GM19463 (cell line): Measurements from ENCODE around the gene RPLP2.

Experiments
- ATAC-seq: cut with Tn5 transposase; IDR thresholded peaks from one replicate; pipeline ENCODE4 v1.9.1; 2021; ENCODE audit warnings: mild to moderate bottlenecking, moderate library complexity; ENCODE audit not compliant: unreplicated experiment

The RPLP2 gene

DNA sequence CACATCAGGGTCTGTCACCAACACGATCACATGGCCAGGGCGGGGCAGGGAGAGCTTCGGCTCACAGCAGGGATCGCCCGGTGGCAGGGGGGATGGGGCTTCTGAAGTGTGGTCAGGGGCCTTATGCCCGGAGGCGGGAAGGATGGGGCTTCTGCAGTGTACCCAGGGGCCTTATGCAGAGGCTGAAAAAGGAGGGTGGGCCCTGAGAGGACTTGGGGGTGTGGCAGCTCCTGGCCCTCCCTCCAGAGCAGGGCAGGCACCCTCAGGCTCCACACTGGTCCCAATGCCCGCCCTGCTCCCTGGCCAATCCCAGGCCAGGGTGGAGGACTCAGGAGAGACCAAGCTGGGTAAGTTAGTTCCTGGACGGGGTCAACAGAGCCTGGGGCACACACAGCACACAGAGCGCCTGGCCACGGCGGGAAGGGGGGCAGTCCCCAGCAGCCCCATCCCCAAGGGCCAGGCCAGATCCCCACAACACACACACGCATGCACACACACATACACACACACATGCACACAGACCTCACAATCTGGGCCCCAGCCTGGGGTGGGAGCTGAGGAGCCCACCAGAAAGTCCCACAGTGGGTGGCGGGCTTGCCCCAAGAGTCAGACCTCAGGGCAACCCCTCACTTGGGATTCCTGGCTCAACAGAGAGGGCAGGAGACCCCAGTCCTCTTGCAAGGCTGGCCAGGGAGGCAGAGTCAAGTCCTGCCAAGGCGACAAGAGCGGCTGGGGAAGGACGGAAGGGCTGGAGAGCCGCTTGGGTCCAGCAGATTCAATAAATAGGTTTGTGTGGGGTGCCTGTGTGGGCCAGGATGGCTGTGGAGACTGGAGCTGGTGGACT lies 18.8 kb upstream of the RPLP2 start:
- no peak for ATAC-seq

DNA sequence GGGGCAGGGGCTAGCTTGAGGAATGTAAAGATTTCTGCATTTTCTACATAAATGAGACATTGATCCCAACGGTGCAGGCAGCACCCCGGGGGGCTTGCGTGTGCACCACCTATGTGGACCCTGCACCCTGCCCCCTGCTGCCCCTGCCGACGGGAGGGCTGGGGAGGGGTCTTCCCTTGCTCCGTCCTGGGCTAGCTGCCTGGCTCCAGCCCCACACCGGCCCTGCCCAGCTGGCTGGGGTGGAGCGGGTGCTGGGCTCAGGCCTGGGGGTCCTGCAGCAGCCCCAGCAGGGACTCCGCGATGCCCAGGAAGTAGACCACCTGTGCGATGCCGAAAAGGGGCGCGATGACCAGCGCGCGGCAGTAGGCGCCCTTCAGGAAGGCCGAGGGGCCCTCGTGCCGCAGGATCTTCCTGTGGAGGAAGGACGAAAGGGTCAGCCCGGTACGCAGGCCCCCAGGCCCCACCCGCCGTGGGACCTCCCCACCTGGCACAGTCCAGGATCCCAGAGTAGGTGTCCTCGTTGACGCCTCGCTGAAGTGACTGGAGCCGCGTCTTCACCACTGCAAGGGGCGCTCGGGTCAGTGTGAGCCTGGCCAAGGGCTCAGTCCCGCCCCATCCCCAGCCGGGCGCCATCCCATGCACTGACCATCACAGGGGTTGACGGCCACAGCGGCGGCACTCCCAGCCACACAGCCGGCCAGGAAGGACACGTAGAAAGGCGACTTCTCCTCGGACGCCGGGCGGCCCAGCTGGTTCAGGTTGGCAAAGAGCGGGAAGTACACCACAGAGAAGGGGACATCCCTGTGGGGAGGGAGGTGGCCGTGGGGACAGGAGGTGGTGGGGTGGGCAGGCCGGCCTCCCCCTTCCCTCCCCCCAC lies 17.9 kb upstream of the RPLP2 start:
- ATAC-seq, result no peak

DNA sequence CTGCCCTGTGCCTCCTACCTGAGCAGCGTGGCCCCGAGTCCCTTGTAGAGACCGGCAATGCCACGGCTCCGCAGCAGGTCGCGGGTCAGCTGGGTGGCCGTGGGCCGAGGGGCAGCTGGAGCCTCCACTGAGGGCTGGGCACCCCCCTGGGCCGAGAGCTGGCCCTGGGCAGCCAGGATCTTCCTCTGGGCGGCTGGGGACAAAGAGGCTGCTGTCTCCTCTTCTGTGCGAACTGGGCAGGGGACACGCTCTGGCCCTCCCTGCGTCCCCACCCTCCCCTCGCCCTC lies 17.3 kb upstream of the RPLP2 start:
- no peak for ATAC-seq

DNA sequence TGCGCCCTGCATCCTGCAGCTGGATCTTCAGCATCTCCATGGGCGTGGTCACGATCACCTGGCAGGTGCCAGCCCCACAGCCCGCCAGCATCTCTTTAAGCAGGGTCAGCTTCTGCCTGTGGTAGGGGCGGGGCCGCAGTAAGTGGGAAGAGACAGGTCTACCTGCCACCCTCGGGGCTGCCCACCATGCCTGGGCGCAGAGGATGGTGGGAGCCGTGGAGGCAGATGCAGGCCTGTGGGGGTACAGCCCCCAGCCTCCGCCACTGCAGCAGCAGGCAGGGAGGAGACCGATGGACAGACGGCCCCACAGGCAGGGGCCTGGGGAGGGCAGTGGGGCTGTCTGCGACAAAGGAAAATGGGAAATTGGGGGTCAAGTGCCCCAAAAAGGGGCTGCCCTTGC lies 16.9 kb upstream of the RPLP2 start:
- no peak for ATAC-seq

DNA sequence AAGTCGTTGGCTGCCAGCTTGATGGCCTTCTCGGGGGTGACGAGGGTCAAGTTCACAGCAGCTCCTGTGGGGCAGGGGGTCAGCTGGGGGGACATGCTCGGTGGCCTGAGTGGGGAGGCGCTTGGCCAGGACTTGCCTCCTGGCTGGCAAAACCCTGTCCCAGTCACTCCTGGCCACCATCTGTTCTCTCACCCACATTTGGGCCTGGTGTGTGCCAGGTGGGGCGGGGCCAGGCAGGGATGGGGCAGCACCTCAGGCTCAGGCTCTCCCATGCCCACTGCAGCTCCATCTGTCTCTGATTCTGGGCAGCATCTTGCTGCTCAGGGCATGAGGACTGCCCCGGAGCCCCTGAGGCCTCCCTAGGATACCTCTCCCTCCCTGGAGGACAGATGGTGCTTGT lies 16.2 kb upstream of the RPLP2 start:
- ATAC-seq, result no peak

DNA sequence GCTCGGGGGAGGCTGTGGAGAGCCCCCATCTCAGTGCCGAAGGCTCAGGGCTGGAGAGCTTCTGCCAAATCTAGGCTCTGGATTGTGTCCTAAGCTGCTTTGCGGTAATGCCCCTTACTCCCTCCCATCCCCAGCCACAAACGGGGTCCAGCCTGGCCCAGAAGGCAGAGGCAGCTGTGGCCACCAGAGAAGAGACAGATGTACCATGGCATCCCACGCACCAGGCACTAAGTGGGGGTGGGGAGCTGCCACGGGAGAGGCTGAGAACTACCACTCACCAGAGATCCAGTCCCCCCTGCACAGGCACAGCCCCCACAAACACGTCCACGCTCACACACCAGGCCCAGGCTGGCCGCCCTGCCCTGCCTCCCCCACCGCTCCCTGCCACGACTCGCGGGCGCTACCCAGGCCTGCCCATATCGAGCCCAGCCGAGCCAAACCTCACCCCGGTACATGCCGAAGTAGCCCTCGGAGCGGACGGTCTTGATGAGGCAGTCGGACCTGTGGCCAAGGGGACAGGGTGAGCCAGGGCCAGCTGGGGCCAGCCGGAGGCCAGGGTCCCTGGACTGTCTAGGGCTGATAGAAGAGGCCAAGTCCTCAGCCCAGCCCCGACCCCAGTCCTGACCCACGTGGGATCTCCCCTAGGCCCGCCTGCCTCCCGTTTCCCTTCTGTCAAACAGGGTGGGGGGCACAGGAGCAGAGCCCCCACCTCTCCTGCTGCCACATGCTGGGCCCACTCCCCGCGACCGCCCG lies 15.6 kb upstream of the RPLP2 start:
- no peak for ATAC-seq

DNA sequence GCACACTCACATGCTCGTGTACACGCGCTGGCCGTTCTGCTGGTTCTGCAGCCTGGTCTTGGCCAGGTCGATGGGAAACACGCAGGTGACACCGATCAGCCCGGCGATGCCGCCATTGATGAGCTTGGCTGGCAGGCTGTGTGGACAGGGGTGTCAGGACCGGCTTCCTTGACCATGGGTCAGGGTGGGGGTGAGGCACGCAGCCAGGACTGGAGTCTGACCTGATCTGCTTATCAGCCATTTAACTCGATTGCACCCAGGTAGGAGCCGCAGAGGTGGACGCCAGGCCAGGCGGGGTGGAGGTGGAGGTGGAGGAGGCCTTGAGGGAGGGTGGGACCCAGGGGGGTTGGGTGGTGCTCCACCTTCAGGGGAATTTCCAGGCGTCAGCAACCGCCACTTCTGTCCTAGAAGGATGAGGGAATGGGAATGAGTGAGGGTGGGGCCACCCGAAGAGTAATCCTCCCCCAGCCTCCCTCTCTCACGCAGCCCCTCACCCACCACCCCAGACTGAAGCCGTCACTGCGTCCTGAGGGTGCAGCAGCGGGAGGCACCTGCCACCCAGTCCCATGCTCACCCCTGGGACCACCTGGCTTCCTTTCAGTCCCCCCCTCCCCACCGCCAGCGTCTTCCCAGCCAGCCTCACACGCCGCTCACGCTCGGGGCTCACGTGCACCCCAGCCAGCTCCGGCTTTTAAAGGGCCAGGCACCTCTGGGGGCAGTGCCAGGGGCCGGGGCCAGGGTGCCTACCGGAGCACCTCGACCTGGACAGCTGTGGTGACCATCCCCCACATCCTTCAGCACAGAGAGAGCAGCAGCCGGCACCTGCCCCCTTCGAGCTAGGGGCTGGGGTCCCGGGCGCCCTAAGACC lies 14.8 kb upstream of the RPLP2 start:
- no peak for ATAC-seq

DNA sequence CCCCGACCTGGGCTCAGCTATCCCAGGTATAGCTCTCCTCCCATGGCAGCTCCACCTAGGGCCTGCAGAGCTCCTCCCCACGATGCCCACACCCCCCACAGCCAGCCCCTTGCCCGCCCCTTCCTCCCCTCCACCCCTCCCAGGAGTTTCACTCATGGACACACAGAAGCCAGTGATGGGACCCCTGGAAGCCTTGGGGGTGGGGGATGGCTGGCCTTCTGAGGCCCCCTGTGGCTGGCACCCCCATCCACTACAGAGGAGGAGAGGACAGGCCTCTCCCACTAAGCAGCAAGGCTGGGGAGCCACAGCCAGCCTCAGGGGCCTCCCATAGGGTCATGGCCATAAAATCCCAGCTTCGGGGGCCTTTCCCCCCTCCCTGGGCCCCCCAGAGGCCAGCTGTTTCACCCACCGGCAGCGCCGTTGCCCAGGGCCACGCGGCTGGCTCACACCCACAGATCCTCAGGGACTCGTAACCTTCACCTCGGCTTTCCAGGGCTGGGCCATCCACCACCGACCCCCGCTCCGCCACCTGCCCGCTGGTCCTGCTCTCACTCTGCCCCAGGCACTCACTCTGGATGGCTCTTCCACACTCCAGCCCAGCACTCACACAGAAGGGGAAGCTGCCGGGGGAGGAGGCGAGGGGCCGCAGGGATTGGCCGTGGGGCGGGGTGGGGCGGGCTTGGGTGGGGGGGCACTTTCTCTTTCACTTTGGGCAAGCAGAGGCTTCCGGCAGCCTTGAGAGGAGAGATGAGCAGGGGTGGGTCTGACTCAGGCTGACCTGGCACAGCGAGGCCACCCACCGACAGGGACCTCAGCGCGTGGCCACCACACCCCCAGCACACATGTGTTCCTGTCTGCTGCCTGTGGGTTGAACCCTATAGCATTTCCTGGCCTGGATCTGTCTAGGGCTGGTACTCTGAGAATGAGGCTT lies 13.9 kb upstream of the RPLP2 start:
- ATAC-seq, result no peak

DNA sequence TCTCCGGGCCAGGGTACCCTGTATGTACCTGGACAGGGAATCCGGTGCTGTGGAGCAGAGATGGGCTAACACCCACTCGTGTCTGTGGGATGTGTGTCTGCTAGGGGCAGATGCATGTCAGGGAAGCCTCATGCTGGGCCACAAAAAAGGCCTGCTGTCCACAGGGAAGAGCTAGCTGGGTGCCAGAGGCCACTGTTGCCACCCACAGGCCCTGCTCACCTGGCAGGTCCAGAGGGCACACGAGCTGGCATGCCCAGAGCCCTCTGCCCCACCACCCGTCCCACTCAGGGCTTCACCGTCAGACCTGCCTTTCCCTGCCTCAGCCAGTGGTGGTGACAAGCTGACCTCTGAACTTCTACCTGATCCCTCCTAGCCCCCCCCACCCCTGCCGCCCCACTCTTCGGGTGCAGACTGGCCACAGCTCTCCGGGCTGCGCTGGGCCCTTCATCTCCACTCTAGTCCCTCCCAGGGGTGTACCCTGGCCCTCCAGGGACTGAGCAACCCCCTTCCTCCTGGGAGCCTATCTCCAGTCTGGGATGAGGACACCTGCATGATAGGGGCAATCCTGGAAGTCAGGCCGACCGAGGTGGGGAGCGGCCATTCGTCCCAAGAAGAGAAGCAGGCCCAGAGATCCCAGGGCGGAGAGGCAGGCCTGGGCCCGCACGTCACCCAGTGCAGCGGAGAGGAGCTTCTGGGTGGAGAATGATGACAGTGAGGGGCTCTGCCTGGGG lies 13.0 kb upstream of the RPLP2 start:
- no peak for ATAC-seq

DNA sequence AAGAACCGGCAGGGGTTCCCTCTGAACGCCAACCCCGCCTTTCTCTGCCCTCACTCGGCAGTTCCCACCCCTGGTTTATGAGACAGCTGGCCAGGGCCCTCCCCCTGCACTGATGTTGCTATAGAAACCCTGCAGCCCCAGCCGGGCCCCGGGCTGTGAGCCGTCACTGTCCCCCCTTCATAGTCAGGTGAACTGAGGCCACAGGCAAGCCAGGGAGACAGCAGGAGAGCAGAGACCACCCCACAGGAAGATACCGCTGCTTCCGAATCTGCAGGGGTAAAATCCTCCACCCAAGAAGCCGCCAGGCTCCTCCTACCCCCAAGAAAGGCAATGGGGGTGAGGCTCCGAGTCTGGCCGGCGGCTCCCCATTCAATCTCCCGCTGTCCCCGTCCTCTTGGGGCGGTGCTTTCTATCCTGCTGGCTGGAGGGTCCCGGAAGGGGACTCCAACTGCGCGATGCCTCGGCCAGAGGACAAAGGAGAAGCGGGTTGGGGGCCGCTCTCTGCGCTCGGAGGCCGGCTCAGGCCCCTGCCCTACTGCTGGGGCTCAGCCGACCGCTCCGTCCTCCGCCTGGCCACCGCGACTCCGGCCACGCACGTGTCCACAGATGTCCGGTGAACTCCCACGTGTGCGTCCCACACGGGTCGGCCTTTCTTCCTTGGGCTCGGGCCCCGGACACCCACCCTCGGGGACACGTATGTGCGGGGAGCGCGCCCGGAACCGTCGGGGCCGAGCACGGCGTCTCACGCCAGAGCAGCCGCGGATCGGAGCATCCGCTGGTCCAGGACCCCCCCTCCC lies 12.3 kb upstream of the RPLP2 start:
- peak; percentile 36 for ATAC-seq

DNA sequence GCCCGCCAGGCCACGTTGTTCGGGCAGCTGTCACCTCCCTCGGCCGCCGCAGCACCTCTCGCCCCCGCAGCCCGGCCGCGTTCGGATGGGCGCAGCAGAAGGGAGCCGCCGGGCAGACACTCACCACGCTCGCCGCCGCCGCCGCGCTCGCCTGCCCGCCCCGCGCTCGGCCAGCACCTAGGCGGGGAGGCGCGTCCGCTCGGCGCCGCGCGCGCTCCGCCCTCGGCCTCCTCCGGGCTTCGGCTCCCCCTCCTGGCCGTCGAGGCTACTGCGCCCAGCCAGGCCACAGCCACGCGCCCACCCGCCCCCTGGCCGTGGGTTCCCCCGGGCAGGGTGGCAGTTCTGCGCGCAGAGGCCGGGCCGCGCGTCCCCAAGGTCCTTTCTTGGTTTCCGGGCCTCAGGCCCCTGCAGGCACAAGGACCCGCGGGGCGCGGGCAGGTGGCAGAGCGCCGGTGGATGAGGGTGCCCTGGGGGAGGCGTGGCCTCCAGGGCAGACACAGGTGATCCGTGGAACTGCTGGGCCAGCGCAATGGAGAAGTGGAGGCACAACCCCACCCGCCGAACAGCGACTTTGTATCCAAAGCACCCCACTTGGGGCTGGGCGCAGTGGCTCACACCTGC lies 11.6 kb upstream of the RPLP2 start, which contains the start of gene SLC25A22:
Gene SLC25A22, minus strand, starts transcription at position 189 of the 621 bp plus-strand sequence. CDS start 3,275 bp downstream, outside the sequence.
- ATAC-seq, result peak; percentile 63

DNA sequence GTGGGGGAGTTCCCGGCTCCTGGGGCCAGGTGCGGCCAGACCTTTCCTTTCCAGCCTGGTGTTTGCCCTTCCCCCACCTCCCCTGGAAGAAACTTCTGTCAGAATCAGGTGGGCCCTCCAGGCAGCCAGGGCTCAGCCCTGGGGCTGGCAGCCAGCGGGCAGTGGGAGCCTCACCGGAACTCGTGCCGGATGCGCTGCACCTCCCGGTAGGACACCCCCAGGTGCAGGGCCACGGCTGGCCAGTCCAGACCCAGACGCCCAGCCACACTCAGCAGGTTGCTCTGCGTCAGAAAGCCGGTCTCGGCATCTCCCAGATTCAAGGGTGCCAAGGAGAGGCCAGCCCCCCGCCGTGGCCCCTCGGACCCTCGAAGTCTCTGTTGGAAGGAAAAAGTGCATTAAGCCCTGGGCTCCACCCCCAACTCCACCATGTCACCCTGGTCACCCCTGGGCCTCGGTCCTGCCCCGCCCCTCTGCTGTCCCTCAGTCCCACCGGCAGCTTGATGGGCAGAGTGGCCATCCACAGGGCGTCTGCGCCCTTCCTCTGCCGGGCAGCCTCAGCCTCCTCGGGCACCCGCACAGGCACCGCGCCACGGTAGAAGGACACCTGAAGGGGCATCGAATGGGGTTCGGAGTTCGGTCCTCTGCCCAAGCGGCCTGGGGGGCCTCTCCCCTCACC lies 10.0 kb upstream of the RPLP2 start:
- no peak for ATAC-seq

DNA sequence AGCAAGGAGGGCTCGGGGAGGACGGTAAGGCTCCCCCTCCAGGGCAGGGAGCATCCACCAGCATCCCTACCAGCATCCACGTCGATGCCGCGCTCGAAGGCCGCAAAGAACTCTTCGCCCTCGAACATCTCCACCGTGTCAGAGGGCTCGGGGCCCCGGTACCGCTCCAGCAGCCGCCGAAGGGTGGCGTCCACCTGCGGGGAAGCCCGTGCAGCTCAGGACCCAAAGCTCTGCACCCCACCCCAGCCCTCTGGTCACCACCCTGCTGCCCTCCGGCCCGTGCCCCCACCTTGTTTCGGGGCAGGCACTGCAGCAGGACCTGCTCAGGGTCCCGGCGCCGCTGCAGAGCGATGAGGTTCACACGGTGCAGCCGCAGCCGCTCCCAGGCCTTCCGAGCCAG lies 9.3 kb upstream of the RPLP2 start:
- ATAC-seq, result no peak

DNA sequence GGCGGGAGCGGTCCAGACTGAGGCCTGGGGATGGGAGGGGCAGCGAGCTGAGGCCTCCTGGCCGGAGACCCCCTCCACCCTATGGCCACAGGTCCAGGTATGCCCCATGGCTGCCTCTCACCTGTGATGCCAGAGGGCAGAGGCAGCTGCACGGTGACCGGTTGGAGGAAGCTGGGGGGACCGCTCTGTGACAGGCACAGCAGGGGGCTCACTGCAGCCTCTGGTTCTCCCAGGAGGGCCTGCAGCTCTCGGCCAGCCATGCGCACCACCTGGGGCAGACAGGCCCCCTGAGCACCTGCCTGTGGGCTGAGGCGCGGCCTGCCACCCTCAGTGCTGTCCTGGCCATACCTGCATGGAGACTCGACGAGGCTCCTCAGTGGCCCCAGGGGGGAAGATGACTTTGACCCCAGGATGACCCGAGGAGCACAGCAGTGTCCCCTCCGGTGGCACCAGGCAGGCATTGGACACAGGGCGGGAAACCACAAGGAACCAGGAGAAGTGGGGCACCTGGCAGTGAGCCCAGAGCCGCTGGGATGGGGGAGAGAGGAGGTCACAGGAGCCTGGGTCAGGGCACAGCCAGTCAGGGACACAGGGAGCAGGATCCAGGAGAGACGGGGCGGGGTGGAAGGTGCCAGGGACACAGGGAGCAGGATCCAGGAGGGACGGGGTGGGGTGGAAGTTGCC lies 8.5 kb upstream of the RPLP2 start:
- ATAC-seq, result no peak

DNA sequence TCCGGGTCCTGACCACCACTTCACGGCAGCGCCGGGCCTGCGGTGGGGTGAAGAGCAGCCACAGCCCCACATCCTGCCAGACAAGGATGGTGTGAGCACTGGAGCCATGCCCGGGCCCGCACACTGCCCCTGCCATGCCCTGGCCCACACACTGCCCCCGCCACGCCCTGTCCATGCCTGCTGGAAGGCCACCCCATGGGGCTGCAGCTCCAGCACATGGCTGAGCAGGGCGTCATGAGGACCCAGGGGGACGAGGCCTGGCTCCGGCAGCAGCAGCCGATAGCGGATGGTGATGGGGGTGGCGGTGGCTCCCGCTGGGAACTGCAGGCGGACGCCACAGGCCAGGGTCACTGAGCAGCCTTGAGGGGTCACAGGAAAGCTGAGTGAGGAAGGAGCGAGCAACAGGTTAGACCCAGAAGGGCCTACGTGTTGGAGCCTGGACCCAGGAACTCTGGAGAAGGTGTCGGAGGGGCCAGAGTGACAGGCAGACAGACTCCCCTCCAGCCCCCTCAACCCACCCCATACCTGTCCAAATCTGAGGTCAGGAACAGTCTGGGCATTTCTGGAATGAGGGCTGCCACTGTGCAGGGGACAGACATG lies 7.6 kb upstream of the RPLP2 start:
- no peak for ATAC-seq
